ENCODE results near the gene CSPG5. TPM values are rescaled to one million over a fixed set of nuclear protein-coding genes. Genes with fewer than 3 reads are reported as not detected.

Gene CSPG5
- total and polyA plus RNA-seq, 8 donors = 0.80 to 19.2 (median 1.2) TPM

- H3K9me3 ChIP-seq = no peaks in the 10 kb centered on the region
These were observed 9.9 kb upstream of the CSPG5 start for GRCh38 chr3:47588587-47588986.

DNA sequence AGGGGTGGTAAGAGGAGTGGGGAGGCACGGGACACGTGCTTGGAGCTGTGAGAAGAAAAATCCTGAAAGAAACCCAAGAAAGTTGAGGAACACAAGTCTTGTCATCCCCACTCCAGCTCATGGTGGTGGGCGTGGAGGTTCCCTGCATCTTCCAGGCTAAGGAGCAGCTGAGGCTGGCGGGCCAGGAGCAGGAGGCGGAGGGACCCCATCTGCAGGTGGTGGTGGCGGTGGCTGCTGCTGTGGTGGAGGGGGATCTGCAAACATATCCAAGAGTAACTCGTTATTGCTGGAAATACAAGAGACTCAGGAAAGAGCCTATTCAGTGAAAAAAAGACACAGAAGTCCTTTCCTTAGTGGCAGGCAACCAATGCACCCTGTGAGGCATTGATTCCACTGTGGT, 9.4 kb upstream of the CSPG5 start:
- no peak for TF ChIP-seq CTCF (IDR thresholded peaks at IDR 0.05)
- no peak for DNase-seq
- no peak for ATAC-seq
- intact Hi-C loops (cut with DNase I) = no loop called here
- Histone ChIP-seq H3K4me1 (no peaks in the 10 kb centered on the region), H3K36me3 (peaks cover 0 to 68% of the 10 kb centered on the region in 2 donors), H3K4me3 (no peak overlapping the region), H3K9me3 (no peaks in the 10 kb centered on the region), H3K27ac (no peak overlapping the region), H3K27me3 (no peaks in the 10 kb centered on the region)

More at GRCh38 chr3:47588587-47588986, 9.9 kb upstream of the CSPG5 start:
- Histone ChIP-seq H3K27me3 (no peaks in the 10 kb centered on the region), H3K36me3 (peaks cover 0 to 73% of the 10 kb centered on the region in 2 donors), H3K27ac (no peak overlapping the region), H3K4me1 (no peaks in the 10 kb centered on the region), H3K4me3 (no peak overlapping the region)
- no peak for TF ChIP-seq CTCF (IDR thresholded peaks at IDR 0.05)
- intact Hi-C loops (cut with DNase I) = no loop called here
- ATAC-seq (no peak), DNase-seq (no peak)

DNA sequence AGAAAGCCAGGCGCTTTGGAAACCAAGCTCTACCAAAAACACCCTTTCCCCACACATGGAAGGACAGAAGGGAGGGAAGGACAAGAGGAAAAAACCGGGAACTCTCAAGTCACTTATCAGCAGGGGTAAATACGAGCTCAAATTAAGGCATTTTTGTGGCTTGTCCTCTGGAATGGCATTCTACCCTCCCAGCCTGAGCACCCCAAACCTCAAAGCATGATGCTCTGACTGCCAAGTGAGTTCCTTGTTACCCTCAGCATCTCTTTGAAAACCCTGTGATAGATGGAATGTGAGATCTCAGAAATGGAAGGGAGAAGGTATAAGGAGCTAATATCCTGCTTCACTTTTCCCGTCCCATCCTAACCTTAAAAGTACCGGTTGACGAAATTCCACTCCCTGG, 8.1 kb upstream of the CSPG5 start:
- DNase-seq = no peak
- Histone ChIP-seq H3K27ac (no peak overlapping the region), H3K4me3 (no peak overlapping the region), H3K4me1 (no peaks in the 10 kb centered on the region), H3K9me3 (no peaks in the 10 kb centered on the region), H3K36me3 (peaks cover 0 to 64% of the 10 kb centered on the region in 2 donors), H3K27me3 (no peaks in the 10 kb centered on the region)
- TF ChIP-seq CTCF (IDR thresholded peaks at IDR 0.05) = no peak
- intact Hi-C loops (cut with DNase I) = no loop called here
- ATAC-seq = no peak

DNA sequence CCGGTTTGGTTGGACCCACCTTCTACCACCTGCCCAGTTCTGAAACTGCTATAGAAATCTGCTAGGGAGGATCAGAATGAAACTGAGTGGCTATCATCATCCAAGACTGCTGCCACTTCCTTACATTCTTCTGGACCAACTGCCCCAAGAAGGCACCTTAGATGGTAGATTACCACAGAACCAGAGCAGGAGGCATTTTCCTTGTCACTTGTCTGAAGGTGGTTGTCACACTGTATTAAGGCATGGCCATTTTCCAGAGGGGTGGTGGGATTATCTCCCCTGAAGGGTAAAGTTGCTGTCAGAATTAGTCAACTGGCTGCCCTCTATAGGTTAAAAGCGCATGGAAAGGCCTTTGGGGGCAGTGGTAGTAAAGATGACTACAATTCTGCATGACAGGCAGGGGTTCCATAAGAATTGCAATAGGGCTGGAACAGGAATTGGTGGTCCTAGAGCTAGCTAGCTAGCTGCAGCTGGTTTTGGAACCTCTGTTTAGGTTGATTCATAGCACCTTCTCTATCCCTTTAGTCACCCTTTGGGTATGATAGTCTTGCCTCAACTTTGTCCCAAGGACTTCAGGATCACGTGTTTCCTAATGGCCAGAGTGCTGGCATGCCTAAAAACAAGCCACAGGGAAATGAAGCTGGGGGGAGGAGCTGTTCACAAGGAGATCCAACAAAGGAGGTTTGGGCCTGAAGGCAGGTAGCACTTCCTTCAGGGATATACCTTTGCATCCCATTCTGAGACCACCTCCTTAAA, 4.8 kb upstream of the CSPG5 start:
- H3K4me3 ChIP-seq = no peak overlapping the region
- intact Hi-C loops (cut with DNase I) = no loop called here
- no peak for ATAC-seq
- peaks cover 0 to 6% of the 10 kb centered on the region in 2 donors for H3K4me1 ChIP-seq
- H3K36me3 ChIP-seq = peaks cover 0 to 38% of the 10 kb centered on the region in 2 donors
- no peak for DNase-seq
- no peaks in the 10 kb centered on the region for H3K9me3 ChIP-seq
- H3K27ac ChIP-seq = no peak overlapping the region
- peaks cover 15 to 28% of the 10 kb centered on the region in 2 donors for H3K27me3 ChIP-seq
- no peak for TF ChIP-seq CTCF (IDR thresholded peaks at IDR 0.05)

- no peak for DNase-seq
These were observed 3.2 kb upstream of the CSPG5 start for GRCh38 chr3:47581835-47582234.

More at GRCh38 chr3:47581835-47582234, 3.2 kb upstream of the CSPG5 start:
- H3K4me3 ChIP-seq = no peak overlapping the region
- intact Hi-C loops (cut with DNase I) = no loop called here
- H3K4me1 ChIP-seq = peaks cover 4 to 15% of the 10 kb centered on the region in 2 donors
- H3K27me3 ChIP-seq = peaks cover 23 to 45% of the 10 kb centered on the region in 2 donors
- no peak for TF ChIP-seq CTCF (IDR thresholded peaks at IDR 0.05)
- peaks cover 0 to 22% of the 10 kb centered on the region in 2 donors for H3K36me3 ChIP-seq
- H3K9me3 ChIP-seq = no peaks in the 10 kb centered on the region
- no peak overlapping the region for H3K27ac ChIP-seq
- ATAC-seq = no peak

Data from left lung (tissue), 10 donors.